Common myeloid progenitor, CD34-positive (primary cell): ENCODE data around the gene PALLD.

Source experiments
- CTCF ChIA-PET: fragments of 350-600 bp; sonication (Branson Sonifier 250); formaldehyde crosslinking; loops from one replicate; lab custom pipeline; 2021; ENCODE audit warnings: antibody characterized with exemption; lab: Charles Lee
- POLR2A ChIA-PET: fragments of 350-600 bp; sonication (Branson Sonifier 250); formaldehyde crosslinking; loops from one replicate; lab custom pipeline; 2021; ENCODE audit warnings: antibody characterized with exemption; lab: Charles Lee
- DNase-seq, 3 donors: peaks; one replicate each; pipeline versions ENCODE4 v3.0.0 to v3.0.0-alpha.2; 2013
- H3K27ac ChIP-seq, 2 experiments: 1 replicate in 1 of 2; 2 replicates in 1 of 2; pipeline ENCODE4 v1.7.0; 2013; ENCODE audit warnings: inconsistent platforms in 2 of 2, low read length in 2 of 2, mild to moderate bottlenecking in 2 of 2, low read depth in 1 of 2, moderate library complexity in 1 of 2; ENCODE audit not compliant: severe bottlenecking in 2 of 2, insufficient read depth in 1 of 2, poor library complexity in 1 of 2
- H3K27me3 ChIP-seq, 5 experiments: replicated peaks in 2 of 5; 1 replicate in 3 of 5; 2 replicates in 2 of 5; pipeline versions ENCODE4 v1.6.1 to v1.7.0; 2013; ENCODE audit warnings: low read length in 4 of 5, mild to moderate bottlenecking in 2 of 5, moderate library complexity in 2 of 5, inconsistent platforms in 1 of 5; ENCODE audit not compliant: insufficient read depth in 5 of 5, control insufficient read depth in 4 of 5
- H3K36me3 ChIP-seq, 4 experiments: 1 replicate in 2 of 4; 2 replicates in 2 of 4; pipeline versions ENCODE4 v1.6.1 to v1.7.0; 2013; ENCODE audit warnings: low read length in 3 of 4, control low read depth in 1 of 4, mild to moderate bottlenecking in 1 of 4; ENCODE audit not compliant: control insufficient read depth in 4 of 4, insufficient read depth in 4 of 4
- H3K4me1 ChIP-seq, 4 experiments: 1 replicate in 3 of 4; 2 replicates in 1 of 4; pipeline versions ENCODE4 v1.6.1 to v1.7.1; 2013; ENCODE audit warnings: low read length in 3 of 4, mild to moderate bottlenecking in 3 of 4, control low read depth in 1 of 4, inconsistent platforms in 1 of 4, moderate library complexity in 1 of 4; ENCODE audit not compliant: control insufficient read depth in 4 of 4, insufficient read depth in 4 of 4; ENCODE audit errors: control extremely low read depth in 1 of 4
- H3K4me3 ChIP-seq, 7 experiments: 1 replicate in 4 of 7; 2 replicates in 3 of 7; pipeline versions ENCODE4 v1.5.1 to v1.7.0; 2013; ENCODE audit warnings: mild to moderate bottlenecking in 7 of 7, low read length in 6 of 7, moderate library complexity in 6 of 7, inconsistent platforms in 2 of 7, low read depth in 2 of 7, control low read depth in 1 of 7; ENCODE audit not compliant: insufficient read depth in 4 of 7, control insufficient read depth in 1 of 7; ENCODE audit errors: extremely low read depth in 1 of 7
- H3K9me3 ChIP-seq, 5 experiments: 1 replicate in 4 of 5; 2 replicates in 1 of 5; pipeline versions ENCODE4 v1.6.1 to v1.7.1; 2013; ENCODE audit warnings: low read length in 4 of 5, mild to moderate bottlenecking in 2 of 5, inconsistent platforms in 1 of 5, low read depth in 1 of 5, moderate library complexity in 1 of 5; ENCODE audit not compliant: control insufficient read depth in 4 of 5, insufficient read depth in 2 of 5; ENCODE audit errors: control extremely low read depth in 1 of 5
- WGBS: methylation state at CpG from one replicate; pipeline ENCODE4 v1.1.5; 2013; ENCODE audit not compliant: insufficient coverage; 5-methylcytosine and 5-hydroxymethylcytosine counted together

PALLD gene

GRCh38 chr4:168483811-168484210 lies 13.0 kb upstream of the PALLD start:
- Histone ChIP-seq H3K4me3 (no peak overlapping the region), H3K27ac (no peak overlapping the region), H3K36me3 (no peaks in the 10 kb centered on the region), H3K9me3 (no peaks in the 10 kb centered on the region), H3K27me3 (no peaks in the 10 kb centered on the region), H3K4me1 (peaks cover 2 to 23% (median 17%) of the 10 kb centered on the region in 4 experiments)
- no peak for DNase-seq
- CTCF ChIA-PET, result interaction anchor here (1.4 kb wide), 1 partner anchor 17 kb away, joined by 3 read pairs; no protein-coding TSS in a partner anchor
- 93% methylated on average over 2 of the region's 7 CpGs for WGBS
- POLR2A ChIA-PET, result no interaction called here

GRCh38 chr4:168484626-168485025 lies 12.2 kb upstream of the PALLD start:
- no peaks in the 10 kb centered on the region for H3K27me3 ChIP-seq
- no peak overlapping the region for H3K27ac ChIP-seq
- ChIA-PET CTCF (no interaction called here), POLR2A (no interaction called here)
- DNase-seq, result no peak
- H3K4me3 ChIP-seq, result no peak overlapping the region
- no peaks in the 10 kb centered on the region for H3K36me3 ChIP-seq
- peaks cover 9 to 24% (median 16%) of the 10 kb centered on the region in 4 experiments for H3K4me1 ChIP-seq
- no peaks in the 10 kb centered on the region for H3K9me3 ChIP-seq

GRCh38 chr4:168485156-168485910 lies 11.5 kb upstream of the PALLD start:
- ChIA-PET POLR2A (no interaction called here), CTCF (interaction anchor here (1.2 kb wide), 1 partner anchor 11 kb away, joined by 3 read pairs; no protein-coding TSS in a partner anchor)
- Histone ChIP-seq H3K27me3 (no peaks in the 10 kb centered on the region), H3K4me1 (peaks cover 9 to 24% (median 17%) of the 10 kb centered on the region in 4 experiments), H3K4me3 (no peak overlapping the region), H3K27ac (no peak overlapping the region), H3K9me3 (no peaks in the 10 kb centered on the region), H3K36me3 (no peaks in the 10 kb centered on the region)
- no CpG with 5 or more reads among the region's 2 CpGs for WGBS
- DNase-seq, result no peak

- WGBS, result 91% methylated on average over 1 of the region's 1 CpG
- Histone ChIP-seq H3K27ac (no peak overlapping the region), H3K36me3 (no peaks in the 10 kb centered on the region), H3K4me1 (peaks cover 2 to 12% (median 10%) of the 10 kb centered on the region in 4 experiments), H3K4me3 (no peak overlapping the region), H3K9me3 (no peaks in the 10 kb centered on the region), H3K27me3 (no peaks in the 10 kb centered on the region)
- ChIA-PET CTCF (interaction anchor here (0.8 kb wide), 1 partner anchor 16 kb away, joined by 4 read pairs; no protein-coding TSS in a partner anchor), POLR2A (interaction anchor here (0.6 to 0.9 kb wide), 2 partner anchors 21 to 523 kb away, joined by 3 read pairs; partner anchors contain the start of gene CBR4)
- peak; percentile 15 to 76 (median 75) for DNase-seq
These were observed 10.0 kb upstream of the PALLD start for GRCh38 chr4:168486912-168487281.

DNA sequence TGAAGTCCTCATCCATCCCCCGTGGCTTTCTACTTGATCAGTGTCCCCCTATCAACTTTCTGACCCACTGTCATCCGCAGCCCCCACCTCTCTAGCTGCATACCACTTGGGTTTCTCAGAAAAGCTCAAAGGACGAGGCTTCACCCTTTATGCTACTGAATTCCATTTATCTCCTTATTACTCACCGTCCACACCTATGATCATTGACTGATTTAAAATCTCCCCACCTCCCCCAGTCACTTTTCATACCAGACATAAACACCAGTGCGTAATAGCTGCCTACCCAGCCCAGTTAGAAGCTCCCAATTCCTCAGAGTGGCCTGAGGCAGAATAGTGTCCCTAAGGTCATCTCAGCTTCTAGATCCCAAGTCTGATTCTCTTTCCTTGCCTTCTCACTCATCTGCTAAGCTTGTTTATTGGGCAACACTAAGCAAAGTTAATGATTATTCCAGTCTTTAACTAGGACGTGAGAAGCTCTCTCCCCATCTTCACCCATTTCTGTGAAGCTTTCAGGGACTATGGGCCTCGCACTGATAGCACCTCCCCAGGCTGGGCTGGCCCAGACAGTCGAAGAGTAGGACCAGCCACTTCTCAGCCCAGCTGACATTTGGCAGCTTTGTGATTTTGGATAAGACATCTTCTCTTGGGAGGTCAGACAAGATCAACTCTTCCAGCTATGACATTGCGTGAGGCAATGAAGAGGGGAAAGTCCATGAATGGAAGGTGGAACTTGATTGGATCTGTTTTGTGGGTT lies 9.4 kb upstream of the PALLD start:
- Histone ChIP-seq H3K9me3 (no peaks in the 10 kb centered on the region), H3K27ac (no peak overlapping the region), H3K27me3 (no peaks in the 10 kb centered on the region), H3K4me1 (peaks cover 0 to 12% (median 9%) of the 10 kb centered on the region in 4 experiments), H3K4me3 (no peak overlapping the region), H3K36me3 (no peaks in the 10 kb centered on the region)
- POLR2A ChIA-PET, result interaction anchor here (0.6 to 0.9 kb wide), 2 partner anchors 21 to 523 kb away, joined by 3 read pairs; partner anchors contain the start of gene CBR4
- CTCF ChIA-PET, result interaction anchor here (0.8 kb wide), 1 partner anchor 16 kb away, joined by 4 read pairs; no protein-coding TSS in a partner anchor
- no peak for DNase-seq
- WGBS, result 84% methylated on average over 9 of the region's 9 CpGs

DNA sequence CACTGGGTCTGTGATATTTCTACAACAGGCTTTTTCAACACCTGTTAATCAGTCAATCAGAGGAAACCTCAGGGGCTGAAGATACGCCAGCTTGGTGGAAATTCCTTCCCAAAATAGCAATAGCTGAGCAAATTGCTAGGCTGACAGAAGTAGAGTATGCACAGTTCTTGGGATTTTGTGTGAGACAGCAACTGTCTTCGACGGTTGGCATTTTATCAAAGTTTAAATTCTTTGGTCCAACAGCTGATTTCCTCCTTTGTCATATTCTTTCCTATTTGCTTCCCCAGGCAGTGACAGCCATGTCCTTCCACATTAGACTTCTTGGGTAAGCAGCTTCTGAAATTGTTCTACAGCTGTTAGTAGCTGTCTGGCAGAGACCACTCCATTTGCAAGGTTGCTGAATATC lies 8.0 kb upstream of the PALLD start:
- POLR2A ChIA-PET, result interaction anchor here (0.8 to 1.3 kb wide), 3 partner anchors 9 to 17 kb away, joined by 3 read pairs; partner anchors contain the start of gene DDX60L
- peaks cover 0 to 12% (median 9%) of the 10 kb centered on the region in 4 experiments for H3K4me1 ChIP-seq
- no peaks in the 10 kb centered on the region for H3K36me3 ChIP-seq
- WGBS, result 0% methylated on average over 3 of the region's 3 CpGs
- peak overlapping the region in 2 of 7 experiments; percentile 7 to 19 for H3K4me3 ChIP-seq
- H3K27ac ChIP-seq, result no peak overlapping the region
- peak in 2 of 3 donors; percentile 40 to 57 for DNase-seq
- CTCF ChIA-PET, result interaction anchor here (1.0 kb wide), 1 partner anchor 8 kb away, joined by 4 read pairs; the partner anchor contains the start of gene DDX60L
- no peaks in the 10 kb centered on the region for H3K27me3 ChIP-seq
- H3K9me3 ChIP-seq, result no peaks in the 10 kb centered on the region
